H1 (cell line): ENCODE data around the gene LPAR3. TPM values are rescaled to one million over a fixed set of nuclear protein-coding genes. Genes with fewer than 3 reads are reported as not detected.
A peak's percentile ranks its signal among the peaks of the same experiment; 100 is the strongest.

Source experiments
- CTCF ChIA-PET: fragments of 300-600 bp; sonication (Branson Sonifier 250); formaldehyde crosslinking; loops from one replicate; lab custom pipeline; 2021; ENCODE audit not compliant: partially characterized antibody; lab: Charles Lee
- POLR2A ChIA-PET: fragments of 300-600 bp; sonication (Branson Sonifier 250); formaldehyde crosslinking; loops from one replicate; lab custom pipeline; 2021; ENCODE audit warnings: inconsistent platforms; ENCODE audit not compliant: partially characterized antibody; lab: Charles Lee
- DNase-seq, 2 experiments: peaks; one replicate each; pipeline versions ENCODE4 v3.0.0 to v3.0.0-alpha.2; 2010 to 2022; ENCODE audit warnings: low spot score in 2 of 2, low read depth in 1 of 2, mixed read lengths in 1 of 2
- FAIRE-seq: peaks from 2 replicates; lab custom pipeline; 2011; peaks lifted over from hg19 to GRCh38; lab: Jason Lieb, UNC
- H2AFZ ChIP-seq: 2 replicates; pipeline ENCODE4 v1.8.1; 2012; ENCODE audit warnings: low read length, inconsistent platforms
- H2AK5ac ChIP-seq: 2 replicates; pipeline ENCODE4 v1.6.1; 2013; ENCODE audit warnings: low read depth, low read length
- H2BK120ac ChIP-seq: replicated peaks from 2 replicates; pipeline ENCODE3; 2013; ENCODE audit warnings: low read depth, low read length, inconsistent platforms
- H2BK12ac ChIP-seq: 2 replicates; pipeline ENCODE4 v1.6.1; 2013; ENCODE audit warnings: low read depth, low read length
- H2BK15ac ChIP-seq: 2 replicates; pipeline ENCODE4 v1.6.1; 2013; ENCODE audit warnings: low read length
- H2BK20ac ChIP-seq: 2 replicates; pipeline ENCODE4 v1.6.1; 2013; ENCODE audit warnings: low read length
- H2BK5ac ChIP-seq: 2 replicates; pipeline ENCODE4 v1.6.1; 2013; ENCODE audit warnings: low read depth, low read length
- H3K14ac ChIP-seq: 2 replicates; pipeline ENCODE4 v1.6.1; 2013; ENCODE audit warnings: inconsistent platforms; ENCODE audit not compliant: insufficient read length
- H3K18ac ChIP-seq: 2 replicates; pipeline ENCODE4 v1.6.1; 2013; ENCODE audit warnings: low read length; ENCODE audit errors: extremely low read depth
- H3K23ac ChIP-seq: 2 replicates; pipeline ENCODE4 v1.6.1; 2013; ENCODE audit warnings: inconsistent platforms; ENCODE audit not compliant: insufficient read length
- H3K23me2 ChIP-seq: 2 replicates; pipeline ENCODE4 v1.6.1; 2013; ENCODE audit warnings: low read depth, low read length
- H3K27ac ChIP-seq: 2 replicates; pipeline ENCODE4 v1.6.1; 2011; ENCODE audit warnings: low read depth, low read length, inconsistent platforms
- H3K27me3 ChIP-seq, 4 experiments: replicated peaks in 1 of 4; 1 replicate in 1 of 4; 2 replicates in 3 of 4; pipeline versions ENCODE4 v1.6.1 to v1.8.1; 2011 to 2013; ENCODE audit warnings: low read length in 3 of 4, mild to moderate bottlenecking in 3 of 4, inconsistent platforms in 2 of 4, mixed read lengths in 2 of 4, moderate library complexity in 1 of 4; ENCODE audit not compliant: control insufficient read depth in 3 of 4, insufficient read depth in 3 of 4; ENCODE audit errors: extremely low read depth in 1 of 4
- H3K36me3 ChIP-seq, 4 experiments: 2 replicates each; pipeline versions ENCODE4 v1.6.1 to v1.8.1; 2011 to 2013; ENCODE audit warnings: mild to moderate bottlenecking in 4 of 4, low read length in 3 of 4, moderate library complexity in 2 of 4, control low read depth in 1 of 4, inconsistent platforms in 1 of 4; ENCODE audit not compliant: insufficient read depth in 4 of 4, control insufficient read depth in 2 of 4
- H3K4ac ChIP-seq: replicated peaks from 2 replicates; pipeline ENCODE3; 2013; ENCODE audit warnings: low read length, low read depth, mixed read lengths, inconsistent platforms; ENCODE audit not compliant: insufficient read length
- H3K4me1 ChIP-seq, 4 experiments: replicated peaks in 1 of 4; 1 replicate in 1 of 4; 2 replicates in 3 of 4; pipeline versions ENCODE4 v1.6.1 to v1.8.1; 2011 to 2013; ENCODE audit warnings: low read length in 3 of 4, inconsistent platforms in 2 of 4, mixed read lengths in 1 of 4; ENCODE audit not compliant: insufficient read depth in 4 of 4, control insufficient read depth in 3 of 4
- H3K4me2 ChIP-seq, 2 experiments: 2 replicates each; pipeline versions ENCODE4 v1.6.1 to v1.8.1; 2011 to 2013; ENCODE audit warnings: low read depth in 2 of 2, low read length in 2 of 2, control low read depth in 1 of 2, inconsistent platforms in 1 of 2, mild to moderate bottlenecking in 1 of 2; ENCODE audit not compliant: insufficient read depth in 1 of 2
- H3K4me3 ChIP-seq, 4 experiments: fragments of 200-600, 300-600 bp in 1 of 4; sonication (generic), shearing (Covaris generic), sonication (Bioruptor Twin) in 1 of 4; 2 replicates each; pipeline versions ENCODE4 v1.5.1 to v1.8.1; 2011 to 2016; ENCODE audit warnings: low read length in 4 of 4, low read depth in 3 of 4, control low read depth in 2 of 4, inconsistent platforms in 2 of 4, mild to moderate bottlenecking in 2 of 4, mixed read lengths in 1 of 4, moderate library complexity in 1 of 4; ENCODE audit not compliant: insufficient read depth in 2 of 4; ENCODE audit errors: extremely low read depth in 1 of 4
- H3K56ac ChIP-seq: replicated peaks from 2 replicates; pipeline ENCODE3; 2013; ENCODE audit warnings: low read depth, mild to moderate bottlenecking, mixed read lengths, low read length, inconsistent platforms; ENCODE audit not compliant: insufficient read length
- H3K79me1 ChIP-seq: 2 replicates; pipeline ENCODE4 v1.6.1; 2013; ENCODE audit warnings: low read depth, low read length, control low read depth
- H3K79me2 ChIP-seq, 2 experiments: 2 replicates each; pipeline versions ENCODE4 v1.6.1 to v1.8.1; 2012 to 2013; ENCODE audit warnings: low read length in 2 of 2, mild to moderate bottlenecking in 2 of 2, inconsistent platforms in 1 of 2; ENCODE audit not compliant: insufficient read depth in 2 of 2, control insufficient read depth in 1 of 2
- H3K9ac ChIP-seq, 4 experiments: replicated peaks in 1 of 4; 1 replicate in 1 of 4; 2 replicates in 3 of 4; pipeline versions ENCODE4 v1.6.1 to v1.8.1; 2011 to 2013; ENCODE audit warnings: low read depth in 3 of 4, low read length in 3 of 4, control low read depth in 2 of 4, mild to moderate bottlenecking in 2 of 4, moderate library complexity in 2 of 4, inconsistent platforms in 1 of 4; ENCODE audit errors: extremely low read depth in 1 of 4
- H3K9me3 ChIP-seq, 2 experiments: 2 replicates each; pipeline versions ENCODE4 v1.6.1 to v1.8.1; 2012 to 2013; ENCODE audit warnings: mild to moderate bottlenecking in 2 of 2, moderate library complexity in 2 of 2, control low read depth in 1 of 2, inconsistent platforms in 1 of 2, low read depth in 1 of 2, low read length in 1 of 2, mixed read lengths in 1 of 2; ENCODE audit not compliant: insufficient read depth in 2 of 2
- H4K20me1 ChIP-seq, 2 experiments: replicated peaks in 1 of 2; 2 replicates each; pipeline versions ENCODE3 to v1.8.1; 2011 to 2013; ENCODE audit warnings: inconsistent platforms in 2 of 2, low read length in 2 of 2, mild to moderate bottlenecking in 1 of 2; ENCODE audit not compliant: insufficient read depth in 2 of 2, control insufficient read depth in 1 of 2
- H4K5ac ChIP-seq: 2 replicates; pipeline ENCODE4 v1.6.1; 2013; ENCODE audit warnings: low read length, low read depth, mixed read lengths, inconsistent platforms; ENCODE audit not compliant: insufficient read length
- H4K8ac ChIP-seq: 2 replicates; pipeline ENCODE4 v1.8.0; 2013; ENCODE audit warnings: mild to moderate bottlenecking, moderate library complexity, low read length, inconsistent platforms; ENCODE audit not compliant: insufficient read depth; ENCODE audit errors: extremely low read depth
- H4K91ac ChIP-seq: replicated peaks from 2 replicates; pipeline ENCODE3; 2013; ENCODE audit warnings: low read length, mixed read lengths, inconsistent platforms; ENCODE audit not compliant: insufficient read length
- CBX8 ChIP-seq: fragments of 300-800, 300-1000 bp; sonication (generic); IDR thresholded peaks from 2 replicates; pipeline ENCODE4 v1.7.1; 2016; ENCODE audit warnings: low read depth, low read length, borderline replicate concordance
- CTBP2 ChIP-seq: IDR thresholded peaks from 2 replicates; pipeline ENCODE4 v1.7.0; 2011; ENCODE audit warnings: borderline replicate concordance, mild to moderate bottlenecking, moderate library complexity, mixed read lengths, low read length; ENCODE audit not compliant: insufficient read depth, insufficient read length
- GTF2F1 ChIP-seq: IDR thresholded peaks from 2 replicates; pipeline ENCODE4 v1.6.1; 2012; ENCODE audit warnings: low read depth, low read length, improper control_type of control experiment, borderline replicate concordance
- HDAC2 ChIP-seq, 2 experiments: fragments of 300-600 bp in 1 of 2; sonication (generic) in 1 of 2; IDR thresholded peaks; 2 replicates each; pipeline ENCODE4 v1.6.1; 2011 to 2012; ENCODE audit warnings: low read depth in 2 of 2, low read length in 2 of 2, mild to moderate bottlenecking in 2 of 2, moderate library complexity in 2 of 2, borderline replicate concordance in 1 of 2, inconsistent platforms in 1 of 2
- PHF8 ChIP-seq: fragments of 200-600 bp; sonication (generic); conservative IDR thresholded peaks from 2 replicates; pipeline ENCODE4 v1.7.1; 2012; ENCODE audit warnings: low read depth, mild to moderate bottlenecking, inconsistent platforms, low read length, moderate library complexity
- POU5F1 ChIP-seq: IDR thresholded peaks from 2 replicates; pipeline ENCODE4 v1.6.1; 2011; ENCODE audit warnings: low read depth, mild to moderate bottlenecking, low read length, moderate library complexity
- SAP30 ChIP-seq: fragments of 300-600 bp; sonication (generic); IDR thresholded peaks from 2 replicates; pipeline ENCODE4 v1.7.1; 2012; ENCODE audit warnings: low read length, moderate library complexity, mild to moderate bottlenecking, inconsistent platforms; ENCODE audit not compliant: insufficient read depth, insufficient replicate concordance
- SUZ12 ChIP-seq: fragments of 200-600 bp; sonication (generic); IDR thresholded peaks from 2 replicates; pipeline ENCODE4 v1.6.1; 2012; ENCODE audit warnings: mild to moderate bottlenecking, inconsistent platforms, low read length, moderate library complexity, mixed read lengths
- TAF7 ChIP-seq: optimal IDR thresholded peaks from 2 replicates; pipeline ENCODE3; 2011; ENCODE audit warnings: low read depth, mild to moderate bottlenecking, inconsistent platforms, low read length, moderate library complexity, borderline replicate concordance
- TCF12 ChIP-seq: IDR thresholded peaks from 2 replicates; pipeline ENCODE4 v1.6.1; 2011; ENCODE audit warnings: low read depth, mild to moderate bottlenecking, low read length
- TEAD4 ChIP-seq: IDR thresholded peaks from 2 replicates; pipeline ENCODE4 v1.6.1; 2012; ENCODE audit warnings: low read depth, low read length, inconsistent platforms, mixed read lengths
- WGBS, 2 experiments: shearing (Covaris generic) in 1 of 2; methylation state at CpG; one replicate each; pipeline versions ENCODE4 v1.1.6 to v1.1.7; 2013 to 2015; ENCODE audit warnings: low lambda C conversion rate in 2 of 2, mixed read lengths in 2 of 2, inconsistent platforms in 1 of 2, low coverage in 1 of 2, missing lambda C conversion rate in 1 of 2; ENCODE audit not compliant: insufficient replicate concordance in 2 of 2, insufficient coverage in 1 of 2, insufficient read length in 1 of 2; ENCODE audit errors: extremely low coverage in 1 of 2, missing lambda C conversion rate in 1 of 2; 5-methylcytosine and 5-hydroxymethylcytosine counted together
- polyA plus RNA-seq, 7 experiments: library from polyadenylated mRNA; depleted of rRNA in 3 of 7; stranded (reverse) in 5 of 7; unstranded in 2 of 7; fragments of >200 nt in 5 of 7; fragments of 200-250 nt in 2 of 7; gene quantifications; 1 replicate in 5 of 7; 2 replicates in 1 of 7; 4 replicates in 1 of 7; pipeline versions ENCODE4 v1.2.1 to v1.2.3, GENCODE V29; 2011 to 2013; ENCODE audit warnings: missing spikeins in 2 of 7, mixed read lengths in 2 of 7
- total RNA-seq: library from RNA; stranded (reverse); fragmentation: NEBNext Ultra II Directional; extraction: Animal tissue kit (Norgen Biotek cat#: 25700); gene quantifications from 2 replicates; pipeline ENCODE4 v1.2.1, GENCODE V29; 2021

Gene LPAR3
- total and polyA plus RNA-seq, 2 of the 8 experiments (the other 6 are each of a cell fraction or from before 2014, with no cell fraction given), result 17.1 to 25.4 TPM

GRCh38 chr1:84800090-84801073 is 92.6 kb downstream of the LPAR3 start:
- Histone ChIP-seq H2BK15ac (no peak overlapping the region), H3K4me2 (no peak overlapping the region), H4K91ac (no peak overlapping the region), H3K36me3 (no peaks in the 10 kb centered on the region; a peak in 1 of 8 replicates), H3K9ac (no peak overlapping the region), H3K79me2 (no peaks in the 10 kb centered on the region), H4K20me1 (no peaks in the 10 kb centered on the region), H3K14ac (no peak overlapping the region), H3K23me2 (peaks cover 2% of the 10 kb centered on the region; the same call in 1 of the 2 replicates), H2BK12ac (no peak overlapping the region), H3K23ac (no peak overlapping the region), H3K56ac (peak overlapping the region; percentile 20), H3K27ac (no peak overlapping the region), H2BK120ac (no peak overlapping the region), H3K9me3 (no peaks in the 10 kb centered on the region), H3K79me1 (no peaks in the 10 kb centered on the region), H2BK20ac (no peak overlapping the region), H2BK5ac (no peak overlapping the region), H3K4ac (no peak overlapping the region), H3K4me3 (no peak overlapping the region), H2AFZ (no peak overlapping the region), H3K27me3 (no peaks in the 10 kb centered on the region; a peak in 1 of 7 replicates), H3K4me1 (no peaks in the 10 kb centered on the region), H3K18ac (no peak overlapping the region), H2AK5ac (no peak overlapping the region), H4K5ac (no peak overlapping the region), H4K8ac (no peak overlapping the region)
- ChIA-PET CTCF (interaction anchor here (0.6 to 2.3 kb wide), 4 partner anchors 18 to 144 kb away, joined by 3 to 5 read pairs (median 4); no protein-coding TSS in a partner anchor), POLR2A (no interaction called here)
- 87 to 100% methylated on average over 3 to 7 of the region's 7 CpGs for WGBS, 2 experiments
- FAIRE-seq, result no peak
- DNase-seq, result no peak
- no peak for TF ChIP-seq TEAD4
- no peak for TF ChIP-seq CBX8
- TF ChIP-seq CTBP2, result no peak
- no peak for TF ChIP-seq TCF12
- no peak for TF ChIP-seq SAP30
- TF ChIP-seq GTF2F1, result no peak
- no peak for TF ChIP-seq HDAC2 (IDR thresholded peaks at IDR 0.05; ENCODE audit: borderline replicate concordance in 1 of 2, low read depth in 2 of 2, low read length in 2 of 2)
- no peak for TF ChIP-seq POU5F1
- TF ChIP-seq PHF8, result no peak
- no peak for TF ChIP-seq TAF7
- TF ChIP-seq SUZ12, result no peak
